ENCODE measurements around the gene DQX1. TPM values are rescaled to one million over a fixed set of nuclear protein-coding genes. Genes with fewer than 3 reads are reported as not detected.
"Not testable (repeated sequence)": the region's sequence is repeated elsewhere in the genome, so short reads cannot be mapped to it uniquely, and the experiment has no call there.

Gene DQX1
- total and polyA plus RNA-seq, 2 experiments from 2014 or later: 0.32 to 0.52 TPM

- TF ChIP-seq, protein P1, sequence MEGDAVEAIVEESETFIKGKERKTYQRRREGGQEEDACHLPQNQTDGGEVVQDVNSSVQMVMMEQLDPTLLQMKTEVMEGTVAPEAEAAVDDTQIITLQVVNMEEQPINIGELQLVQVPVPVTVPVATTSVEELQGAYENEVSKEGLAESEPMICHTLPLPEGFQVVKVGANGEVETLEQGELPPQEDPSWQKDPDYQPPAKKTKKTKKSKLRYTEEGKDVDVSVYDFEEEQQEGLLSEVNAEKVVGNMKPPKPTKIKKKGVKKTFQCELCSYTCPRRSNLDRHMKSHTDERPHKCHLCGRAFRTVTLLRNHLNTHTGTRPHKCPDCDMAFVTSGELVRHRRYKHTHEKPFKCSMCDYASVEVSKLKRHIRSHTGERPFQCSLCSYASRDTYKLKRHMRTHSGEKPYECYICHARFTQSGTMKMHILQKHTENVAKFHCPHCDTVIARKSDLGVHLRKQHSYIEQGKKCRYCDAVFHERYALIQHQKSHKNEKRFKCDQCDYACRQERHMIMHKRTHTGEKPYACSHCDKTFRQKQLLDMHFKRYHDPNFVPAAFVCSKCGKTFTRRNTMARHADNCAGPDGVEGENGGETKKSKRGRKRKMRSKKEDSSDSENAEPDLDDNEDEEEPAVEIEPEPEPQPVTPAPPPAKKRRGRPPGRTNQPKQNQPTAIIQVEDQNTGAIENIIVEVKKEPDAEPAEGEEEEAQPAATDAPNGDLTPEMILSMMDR (conservative IDR thresholded peaks at IDR 0.05; ENCODE audit: low read depth in 2 of 2): no peak
Measured at GRCh38 chr2:74562126-74562775, 36.2 kb upstream of the DQX1 start (continued).

- not testable (repeated sequence) for H3F3A ChIP-seq (replicated peaks; ENCODE audit: low read depth); H4K20me1 ChIP-seq (replicated peaks; ENCODE audit: insufficient read depth); H3K4me3 Mint-ChIP-seq; H3K27ac ChIP-seq (ENCODE audit: low read depth); ATAC-seq; H3K36me3 Mint-ChIP-seq (ENCODE audit: low read depth); H3K4me3 ChIP-seq; DNase-seq (ENCODE audit: low spot score); H3K4me2 ChIP-seq; H3K27ac Mint-ChIP-seq; H3K36me3 ChIP-seq (ENCODE audit: insufficient read depth); H3K79me2 ChIP-seq (replicated peaks; ENCODE audit: insufficient read depth); H3K4me1 ChIP-seq (ENCODE audit: insufficient read depth); H3K9me2 ChIP-seq (ENCODE audit: insufficient read depth); H3K9me3 Mint-ChIP-seq; H2AFZ ChIP-seq
- H3K27me3 ChIP-seq (ENCODE audit: insufficient read depth): peaks cover 41% of the 10 kb centered on the region
- H3K27me3 Mint-ChIP-seq (ENCODE audit: insufficient read depth, low read depth, poor library complexity): peaks cover 34% of the 10 kb centered on the region
- H3K4me1 Mint-ChIP-seq: peaks cover 19% of the 10 kb centered on the region
Measured at GRCh38 chr2:74561022-74561421, 35.0 kb upstream of the DQX1 start.

DNA sequence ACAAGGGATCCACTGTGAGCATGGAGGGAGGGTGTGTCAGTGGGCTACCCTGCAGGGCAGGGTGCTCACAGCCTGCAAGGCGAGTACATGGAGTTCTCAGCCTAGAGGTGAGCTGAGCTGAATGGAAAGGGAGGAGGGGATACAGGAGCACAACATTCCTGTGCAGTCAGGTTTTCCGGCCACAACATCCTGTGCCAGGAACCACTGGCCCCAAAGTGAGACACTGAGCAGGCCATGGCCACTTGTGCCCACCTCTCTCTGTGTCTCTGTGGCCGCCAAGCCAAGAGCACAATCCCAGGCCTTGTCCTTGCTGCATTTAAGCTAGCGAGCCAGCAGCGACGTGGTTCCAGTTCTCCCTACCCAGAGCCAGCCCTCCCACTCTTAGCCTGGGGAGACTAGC is 34.6 kb upstream of the DQX1 start:
- no peak overlapping the region for H3K27ac ChIP-seq (ENCODE audit: low read depth)
- Mint-ChIP-seq H3K4me1 (peaks cover 19% of the 10 kb centered on the region), H3K9me3 (no peaks in the 10 kb centered on the region), H3K36me3 (ENCODE audit: low read depth) (no peaks in the 10 kb centered on the region), H3K27ac (no peak overlapping the region), H3K4me3 (no peak overlapping the region), H3K27me3 (ENCODE audit: insufficient read depth, low read depth, poor library complexity) (peaks cover 38% of the 10 kb centered on the region)
- H3K4me2 ChIP-seq: peak overlapping the region; percentile 36; the same call in 1 of the 2 replicates
- no peak overlapping the region for H2AFZ ChIP-seq
- H3K36me3 ChIP-seq (ENCODE audit: insufficient read depth): no peaks in the 10 kb centered on the region
- no peaks in the 10 kb centered on the region for H3F3A ChIP-seq (replicated peaks; ENCODE audit: low read depth)
- peaks cover 45% of the 10 kb centered on the region for H3K27me3 ChIP-seq (ENCODE audit: insufficient read depth)
- peaks cover 10% of the 10 kb centered on the region for H3K4me1 ChIP-seq (ENCODE audit: insufficient read depth)
- no peak overlapping the region for H3K4me3 ChIP-seq
- peak; percentile 26 for DNase-seq (ENCODE audit: low spot score)
- no peaks in the 10 kb centered on the region; the same call in 1 of the 2 replicates for H4K20me1 ChIP-seq (replicated peaks; ENCODE audit: insufficient read depth)
- H3K9me2 ChIP-seq (ENCODE audit: insufficient read depth): no peaks in the 10 kb centered on the region
- peak; percentile 19 for ATAC-seq
- H3K79me2 ChIP-seq (replicated peaks; ENCODE audit: insufficient read depth): no peaks in the 10 kb centered on the region
- TF ChIP-seq ETS1 (IDR thresholded peaks at IDR 0.05) (no peak), ZNF114 (CRISPR knock-in tag; IDR thresholded peaks at IDR 0.05) (no peak), NANOG (IDR thresholded peaks at IDR 0.05; ENCODE audit: borderline replicate concordance) (no peak), EZH2phosphoT487 (IDR thresholded peaks at IDR 0.05; ENCODE audit: unreplicated experiment) (no peak), CREB1 (CRISPR knock-in tag; IDR thresholded peaks at IDR 0.05; ENCODE audit: low read depth) (no peak), POLR2AphosphoS5 (IDR thresholded peaks at IDR 0.05; ENCODE audit: low read depth) (no peak), STAT1 (IDR thresholded peaks at IDR 0.05; ENCODE audit: unreplicated experiment) (no peak), JUNB (IDR thresholded peaks at IDR 0.05; ENCODE audit: unreplicated experiment) (no peak), ZNF331 (CRISPR knock-in tag; IDR thresholded peaks at IDR 0.05; ENCODE audit: low read depth) (no peak)
- TF ChIP-seq, protein P1 (conservative IDR thresholded peaks at IDR 0.05; ENCODE audit: low read depth in 2 of 2): no peak

Measured in GM23338 (cell line).